ENCODE measurements around the gene CD8B.

CD8B gene

DNA sequence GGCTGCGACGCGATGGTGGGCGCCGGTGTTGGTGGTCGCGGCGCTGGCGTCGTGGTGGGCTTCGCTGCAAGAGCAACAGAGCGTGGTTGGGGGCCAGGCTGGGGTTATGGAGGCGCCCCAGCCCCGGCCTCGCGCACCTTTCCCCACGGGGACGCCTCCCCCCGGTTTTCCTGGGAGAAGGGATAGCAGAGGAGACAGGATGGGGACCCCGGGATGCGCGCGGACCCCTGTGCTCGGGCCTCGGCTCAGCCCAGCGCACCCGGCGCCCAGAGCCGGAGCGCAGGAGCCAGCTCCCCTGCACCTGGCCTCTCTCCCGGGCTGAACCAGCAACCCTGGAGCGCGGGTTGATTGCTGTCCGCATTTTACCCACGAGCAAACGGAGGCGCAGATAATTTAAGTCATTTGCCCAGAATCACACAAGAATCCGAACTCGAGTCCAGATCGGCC is 72.0 kb downstream of the CD8B start:
- TF ChIP-seq, protein P1, sequence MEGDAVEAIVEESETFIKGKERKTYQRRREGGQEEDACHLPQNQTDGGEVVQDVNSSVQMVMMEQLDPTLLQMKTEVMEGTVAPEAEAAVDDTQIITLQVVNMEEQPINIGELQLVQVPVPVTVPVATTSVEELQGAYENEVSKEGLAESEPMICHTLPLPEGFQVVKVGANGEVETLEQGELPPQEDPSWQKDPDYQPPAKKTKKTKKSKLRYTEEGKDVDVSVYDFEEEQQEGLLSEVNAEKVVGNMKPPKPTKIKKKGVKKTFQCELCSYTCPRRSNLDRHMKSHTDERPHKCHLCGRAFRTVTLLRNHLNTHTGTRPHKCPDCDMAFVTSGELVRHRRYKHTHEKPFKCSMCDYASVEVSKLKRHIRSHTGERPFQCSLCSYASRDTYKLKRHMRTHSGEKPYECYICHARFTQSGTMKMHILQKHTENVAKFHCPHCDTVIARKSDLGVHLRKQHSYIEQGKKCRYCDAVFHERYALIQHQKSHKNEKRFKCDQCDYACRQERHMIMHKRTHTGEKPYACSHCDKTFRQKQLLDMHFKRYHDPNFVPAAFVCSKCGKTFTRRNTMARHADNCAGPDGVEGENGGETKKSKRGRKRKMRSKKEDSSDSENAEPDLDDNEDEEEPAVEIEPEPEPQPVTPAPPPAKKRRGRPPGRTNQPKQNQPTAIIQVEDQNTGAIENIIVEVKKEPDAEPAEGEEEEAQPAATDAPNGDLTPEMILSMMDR (IDR thresholded peaks at IDR 0.05; ENCODE audit: insufficient read depth, low read depth, low read length, missing control alignments): no peak
- no peak for DNase-seq (ENCODE audit: low read depth)
- no peak overlapping the region for H3K4me3 ChIP-seq (ENCODE audit: low read depth, low read length)

DNA sequence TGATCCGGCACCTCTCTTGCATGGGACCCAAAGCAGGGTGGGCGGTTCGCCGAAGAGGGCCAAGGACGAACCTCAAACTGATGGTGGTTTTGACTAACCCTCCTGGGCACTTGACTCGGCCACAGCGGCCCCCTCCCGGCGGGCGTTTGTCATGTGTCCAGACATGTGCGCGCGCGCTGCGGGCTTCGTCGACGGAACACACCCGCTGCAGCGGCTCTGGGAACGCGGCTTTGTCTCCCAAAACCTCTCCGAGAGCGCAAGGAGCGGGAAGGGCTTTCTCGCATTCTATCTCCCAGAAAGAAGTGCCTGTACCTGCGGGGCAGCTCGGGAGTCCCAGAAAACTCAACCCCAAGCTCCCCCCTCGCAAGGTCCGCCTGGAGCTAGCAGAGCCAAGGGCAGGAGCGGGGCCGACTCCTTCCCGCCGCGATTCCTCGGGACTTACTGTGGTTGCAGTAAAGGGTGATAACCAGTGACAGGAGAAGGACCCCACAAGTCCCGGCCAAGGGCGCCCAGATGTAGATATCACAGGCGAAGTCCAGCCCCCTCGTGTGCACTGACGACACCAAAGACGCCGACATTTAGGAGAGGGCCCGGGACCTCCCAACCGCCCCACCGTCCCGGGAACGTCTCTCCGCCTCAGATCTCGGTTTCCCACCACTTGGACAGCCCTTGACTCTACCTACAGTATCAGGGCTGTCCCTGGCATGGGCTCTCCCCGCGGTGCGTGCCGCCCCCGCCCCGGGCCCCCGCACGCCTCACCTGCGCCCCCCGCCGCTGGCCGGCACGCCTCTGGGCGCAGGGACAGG is 72.6 kb downstream of the CD8B start:
- no peak for DNase-seq (ENCODE audit: low read depth)
- TF ChIP-seq, protein P1 (IDR thresholded peaks at IDR 0.05; ENCODE audit: insufficient read depth, low read depth, low read length, missing control alignments): no peak
- no peak overlapping the region for H3K4me3 ChIP-seq (ENCODE audit: low read depth, low read length)

DNA sequence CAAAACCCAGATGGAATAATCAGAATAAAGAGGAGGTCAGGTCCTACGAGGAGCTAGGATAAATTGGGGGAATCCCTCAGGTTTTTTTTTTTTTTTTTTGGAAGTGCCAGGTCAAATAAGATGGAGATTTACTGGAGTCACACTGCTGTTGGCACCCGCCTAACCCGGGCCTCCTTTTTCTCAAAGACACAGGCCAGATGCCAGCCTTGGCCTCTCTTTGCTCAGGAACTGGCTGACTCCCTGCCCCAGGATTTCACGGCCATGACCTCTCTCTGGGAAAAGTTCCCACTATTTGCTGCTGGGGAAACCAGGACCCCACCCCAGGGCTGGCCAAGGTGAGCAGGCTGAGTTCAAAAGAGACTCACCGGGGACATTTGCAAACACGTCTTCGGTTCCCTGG is 73.5 kb downstream of the CD8B start:
- no peak for DNase-seq (ENCODE audit: low read depth)
- no peak overlapping the region for H3K4me3 ChIP-seq (ENCODE audit: low read depth, low read length)
- TF ChIP-seq, protein P1 (IDR thresholded peaks at IDR 0.05; ENCODE audit: insufficient read depth, low read depth, low read length, missing control alignments): no peak

DNA sequence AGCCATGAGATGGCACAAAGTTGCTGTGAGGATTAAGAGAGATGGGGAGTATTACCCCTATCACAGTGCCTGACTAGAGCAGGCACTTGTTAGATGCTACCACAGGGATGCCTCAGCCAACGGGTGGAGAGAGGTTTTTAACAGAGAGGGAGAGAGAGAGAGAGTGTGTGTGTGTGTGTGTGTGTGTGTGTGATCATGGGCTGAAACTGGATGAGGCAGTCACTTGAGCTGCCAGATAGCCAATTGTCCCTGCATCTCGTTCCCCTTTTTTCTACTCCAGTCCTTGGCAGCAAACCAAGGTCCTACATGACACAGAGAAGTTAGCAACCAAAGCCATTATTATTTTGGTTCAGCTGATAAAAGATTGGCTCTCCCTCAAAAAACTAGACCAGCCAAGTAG is 74.0 kb downstream of the CD8B start:
- TF ChIP-seq, protein P1 (IDR thresholded peaks at IDR 0.05; ENCODE audit: insufficient read depth, low read depth, low read length, missing control alignments): no peak
- H3K4me3 ChIP-seq (ENCODE audit: low read depth, low read length): no peak overlapping the region
- no peak for DNase-seq (ENCODE audit: low read depth)

DNA sequence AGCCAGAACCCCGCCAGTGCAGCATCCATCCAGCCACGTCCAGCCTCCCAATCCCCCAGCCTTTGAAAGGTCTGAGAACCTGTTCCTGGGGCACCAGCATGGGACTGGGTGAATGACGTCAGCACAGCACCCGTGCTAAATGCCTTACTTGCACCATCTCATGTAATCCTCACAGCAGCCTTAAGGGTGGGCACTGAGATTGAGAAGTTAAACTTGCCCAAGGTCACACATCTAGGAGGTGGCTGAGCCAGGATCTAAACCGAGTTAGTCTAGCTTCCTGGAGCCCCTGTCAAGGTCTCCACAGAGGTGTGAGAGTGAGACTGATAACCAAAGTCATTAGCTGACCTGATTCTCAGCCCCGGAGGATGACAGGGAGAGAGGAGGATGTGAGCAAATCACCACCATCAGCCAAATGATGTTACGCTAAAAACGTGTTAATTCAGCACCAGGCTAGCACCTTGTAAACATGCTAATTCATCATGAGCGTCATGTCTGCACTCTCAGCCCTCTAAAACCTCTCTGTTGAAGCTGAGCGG is 75.6 kb downstream of the CD8B start:
- TF ChIP-seq, protein P1 (IDR thresholded peaks at IDR 0.05; ENCODE audit: insufficient read depth, low read depth, low read length, missing control alignments): no peak
- no peak overlapping the region for H3K4me3 ChIP-seq (ENCODE audit: low read depth, low read length)
- DNase-seq (ENCODE audit: low read depth): no peak

DNA sequence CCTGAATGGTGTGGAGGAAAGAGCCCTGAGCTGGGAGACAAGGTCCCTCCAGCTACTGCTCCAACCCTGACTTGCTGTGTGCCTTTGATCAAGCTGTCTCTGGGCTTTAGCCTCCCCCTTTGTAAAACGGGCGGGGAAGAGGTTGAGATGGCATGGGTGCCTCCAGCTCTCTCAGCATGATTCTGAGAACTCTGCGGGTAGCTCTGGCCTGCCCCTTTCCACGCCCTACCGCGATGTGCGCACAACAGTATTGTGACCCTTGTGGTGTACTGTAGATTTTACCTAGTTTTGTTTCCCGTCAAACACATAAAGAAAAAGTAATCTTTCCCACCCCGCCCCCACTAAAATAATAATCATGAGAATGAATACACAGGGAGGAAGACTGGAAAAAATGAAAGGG is 76.2 kb downstream of the CD8B start:
- TF ChIP-seq, protein P1 (IDR thresholded peaks at IDR 0.05; ENCODE audit: insufficient read depth, low read depth, low read length, missing control alignments): no peak
- no peak overlapping the region for H3K4me3 ChIP-seq (ENCODE audit: low read depth, low read length)
- DNase-seq (ENCODE audit: low read depth): no peak

Data from GM12865 (cell line).